CD8-positive, alpha-beta memory T cell (primary cell): ENCODE data around the gene IRF9. TPM values are rescaled to one million over a fixed set of nuclear protein-coding genes. Genes with fewer than 3 reads are reported as not detected.

Experiments
- CTCF ChIA-PET: fragments of 350-600 bp; sonication (Branson Sonifier 250); formaldehyde crosslinking; loops from one replicate; lab custom pipeline; 2021; ENCODE audit warnings: antibody characterized with exemption; lab: Charles Lee
- POLR2A ChIA-PET: fragments of 350-600 bp; sonication (Branson Sonifier 250); formaldehyde crosslinking; loops from one replicate; lab custom pipeline; 2021; ENCODE audit warnings: antibody characterized with exemption; lab: Charles Lee
- DNase-seq, 5 donors: peaks; one replicate each; pipeline versions ENCODE4 v3.0.0 to v3.0.0-alpha.2; 2020 to 2022; ENCODE audit warnings: mixed read lengths in 1 of 5
- H3K27ac ChIP-seq: one replicate; pipeline ENCODE4 v1.7.0; 2013; ENCODE audit warnings: low read depth, mild to moderate bottlenecking, low read length, moderate library complexity
- H3K27me3 ChIP-seq: 2 replicates; pipeline ENCODE4 v1.7.0; 2013; ENCODE audit warnings: low read length, mild to moderate bottlenecking; ENCODE audit not compliant: insufficient read depth, poor library complexity, severe bottlenecking
- H3K36me3 ChIP-seq: 2 replicates; pipeline ENCODE4 v1.7.0; 2013; ENCODE audit warnings: mild to moderate bottlenecking, low read length, moderate library complexity; ENCODE audit not compliant: insufficient read depth
- H3K4me1 ChIP-seq: 2 replicates; pipeline ENCODE4 v1.7.0; 2013; ENCODE audit warnings: mild to moderate bottlenecking, low read length, moderate library complexity; ENCODE audit not compliant: insufficient read depth
- H3K4me3 ChIP-seq: 2 replicates; pipeline ENCODE4 v1.7.0; 2013; ENCODE audit warnings: mild to moderate bottlenecking, low read length
- H3K9me3 ChIP-seq: 2 replicates; pipeline ENCODE4 v1.7.0; 2013; ENCODE audit warnings: mild to moderate bottlenecking, low read length
- H3K27ac Mint-ChIP-seq, 8 donors: one replicate each; pipeline ENCODE4 v1.8.0; 2020 to 2021; ENCODE audit warnings: mixed read lengths in 8 of 8, mild to moderate bottlenecking in 6 of 8, inconsistent platforms in 3 of 8, moderate library complexity in 3 of 8
- H3K27me3 Mint-ChIP-seq, 2 donors: one replicate each; pipeline ENCODE4 v1.8.0; 2020 to 2021; ENCODE audit warnings: mixed read lengths in 2 of 2, mild to moderate bottlenecking in 1 of 2, moderate library complexity in 1 of 2
- H3K36me3 Mint-ChIP-seq, 3 donors: one replicate each; pipeline ENCODE4 v1.8.0; 2020 to 2021; ENCODE audit warnings: mixed read lengths in 3 of 3, inconsistent platforms in 1 of 3, mild to moderate bottlenecking in 1 of 3
- H3K4me1 Mint-ChIP-seq, 3 donors: one replicate each; pipeline ENCODE4 v1.8.0; 2020 to 2021; ENCODE audit warnings: mixed read lengths in 3 of 3, inconsistent platforms in 1 of 3, mild to moderate bottlenecking in 1 of 3
- H3K4me3 Mint-ChIP-seq, 7 donors: one replicate each; pipeline ENCODE4 v1.8.0; 2020 to 2021; ENCODE audit warnings: mixed read lengths in 7 of 7, mild to moderate bottlenecking in 6 of 7, moderate library complexity in 4 of 7, inconsistent platforms in 2 of 7
- H3K9me3 Mint-ChIP-seq, 5 donors: one replicate each; pipeline ENCODE4 v1.8.0; 2020 to 2022; ENCODE audit warnings: mixed read lengths in 5 of 5, mild to moderate bottlenecking in 3 of 5, moderate library complexity in 2 of 5, inconsistent platforms in 1 of 5
- polyA plus RNA-seq: library from polyadenylated mRNA; unstranded; fragments of 300-500 nt; fragmentation: Illumina TruSeq; gene quantifications from one replicate; pipeline ENCODE4 v1.2.3, GENCODE V29; 2021
- total RNA-seq, 2 experiments: library from RNA; stranded (reverse); gene quantifications; one replicate each; pipeline ENCODE4 v1.2.3, GENCODE V29; 2021

The IRF9 gene
- total and polyA plus RNA-seq, 3 experiments from 2014 or later = 62.0 to 91.7 (median 68.6) TPM

- Histone ChIP-seq H3K36me3 (peaks cover 25% of the 10 kb centered on the region), H3K9me3 (no peaks in the 10 kb centered on the region), H3K27me3 (no peaks in the 10 kb centered on the region), H3K4me1 (peaks cover 39% of the 10 kb centered on the region), H3K4me3 (no peak overlapping the region), H3K27ac (no peak overlapping the region)
- H3K9me3 Mint-ChIP-seq = peaks cover 0 to 2% (median 0%) of the 10 kb centered on the region in 5 donors
- no peak for DNase-seq
- H3K27ac Mint-ChIP-seq = peak overlapping the region; percentile 29 to 87 (median 80)
- H3K4me3 Mint-ChIP-seq = peak overlapping the region; percentile 47 to 96 (median 73)
- H3K27me3 Mint-ChIP-seq = no peaks in the 10 kb centered on the region
- ChIA-PET CTCF (interaction anchor here (1.1 to 3.8 kb wide), 4 partner anchors 21 to 78 kb away, joined by 3 to 40 read pairs (median 4); partner anchors contain the start of genes IRF9 and MDP1), POLR2A (interaction anchor here (1.0 to 4.1 kb wide), 3 partner anchors 9 to 23 kb away, joined by 4 to 58 read pairs (median 36); partner anchors contain the start of genes DCAF11, NRL, PSME2 and RNF31)
- H3K36me3 Mint-ChIP-seq = peaks cover 0 to 58% (median 6%) of the 10 kb centered on the region in 3 donors
- peaks cover 53 to 67% (median 63%) of the 10 kb centered on the region in 3 donors for H3K4me1 Mint-ChIP-seq
These were observed 22.4 kb upstream of the IRF9 start for GRCh38 chr14:24138396-24139271.

- Histone ChIP-seq H3K4me1 (peaks cover 45% of the 10 kb centered on the region), H3K9me3 (no peaks in the 10 kb centered on the region), H3K27ac (no peak overlapping the region), H3K36me3 (peaks cover 33% of the 10 kb centered on the region), H3K27me3 (no peaks in the 10 kb centered on the region), H3K4me3 (no peak overlapping the region)
- peak overlapping the region; percentile 22 to 96 (median 70) for H3K4me3 Mint-ChIP-seq
- peaks cover 0 to 65% (median 8%) of the 10 kb centered on the region in 3 donors for H3K36me3 Mint-ChIP-seq
- no peaks in the 10 kb centered on the region for H3K27me3 Mint-ChIP-seq
- peak overlapping the region; percentile 6 to 87 (median 66) for H3K27ac Mint-ChIP-seq
- DNase-seq = no peak
- ChIA-PET CTCF (interaction anchor here (1.1 to 1.3 kb wide), 3 partner anchors 22 to 77 kb away, joined by 3 to 4 read pairs (median 3); partner anchors contain the start of gene MDP1), POLR2A (interaction anchor here (2.6 to 4.1 kb wide), 3 partner anchors 8 to 25 kb away, joined by 32 to 58 read pairs (median 36); partner anchors contain the start of genes DCAF11, NRL, PSME2 and RNF31)
- peaks cover 0 to 2% (median 0%) of the 10 kb centered on the region in 5 donors for H3K9me3 Mint-ChIP-seq
- peaks cover 56 to 73% (median 68%) of the 10 kb centered on the region in 3 donors for H3K4me1 Mint-ChIP-seq
These were observed 21.7 kb upstream of the IRF9 start for GRCh38 chr14:24139272-24139934.

- DNase-seq = peak; percentile 98 to 100 (median 99)
- Mint-ChIP-seq H3K27ac (peak within 1 kb of the TSS; percentile 80 to 98 (median 90)), H3K36me3 (peaks cover 0 to 77% (median 10%) of the 10 kb centered on the region in 3 donors), H3K4me1 (peaks cover 65 to 86% (median 79%) of the 10 kb centered on the region in 3 donors), H3K27me3 (no peaks in the 10 kb centered on the region), H3K4me3 (peak within 1 kb of the TSS; percentile 87 to 98 (median 91)), H3K9me3 (no peaks in the 10 kb centered on the region)
- peak within 1 kb of the TSS; percentile 68 for H3K27ac ChIP-seq
- no peaks in the 10 kb centered on the region for H3K27me3 ChIP-seq
- peaks cover 56% of the 10 kb centered on the region for H3K4me1 ChIP-seq
- no peaks in the 10 kb centered on the region for H3K9me3 ChIP-seq
- CTCF ChIA-PET = interaction anchor here (0.8 to 2.1 kb wide), 11 partner anchors 8 to 130 kb away, joined by 3 to 22 read pairs (median 4); partner anchors contain the start of genes DCAF11, IRF9, NRL and RABGGTA
- H3K4me3 ChIP-seq = peak within 1 kb of the TSS; percentile 85
- POLR2A ChIA-PET = interaction anchor here (0.6 to 2.6 kb wide), 9 partner anchors 14 to 152 kb away, joined by 3 to 32 read pairs (median 5); partner anchors contain the start of genes CHMP4A, DCAF11, DHRS4L2 and IRF9
- H3K36me3 ChIP-seq = peaks cover 40% of the 10 kb centered on the region
These were observed 19.8 kb upstream of the IRF9 start, which contains the start of gene EMC9 for GRCh38 chr14:24141097-24141880. Gene EMC9, minus strand, starts transcription at chr14:24141591. Its CDS starts 287 bp downstream, at chr14:24141304.

- peaks cover 0 to 71% (median 7%) of the 10 kb centered on the region in 3 donors for H3K36me3 Mint-ChIP-seq
- CTCF ChIA-PET = interaction anchor here (1.1 to 1.6 kb wide), 5 partner anchors 10 to 99 kb away, joined by 3 to 7 read pairs (median 6); partner anchors contain the start of genes DCAF11, IRF9, NRL and TINF2
- Histone ChIP-seq H3K27me3 (no peaks in the 10 kb centered on the region), H3K4me1 (peaks cover 46% of the 10 kb centered on the region), H3K9me3 (no peaks in the 10 kb centered on the region), H3K4me3 (no peak overlapping the region), H3K27ac (no peak overlapping the region), H3K36me3 (peaks cover 28% of the 10 kb centered on the region)
- H3K27me3 Mint-ChIP-seq = no peaks in the 10 kb centered on the region
- peaks cover 58 to 75% (median 74%) of the 10 kb centered on the region in 3 donors for H3K4me1 Mint-ChIP-seq
- POLR2A ChIA-PET = no interaction called here
- DNase-seq = no peak
- peak overlapping the region in 6 of 8 donors; percentile 66 to 97 (median 88) for H3K27ac Mint-ChIP-seq
- peak overlapping the region in 4 of 7 donors; percentile 8 to 75 (median 20) for H3K4me3 Mint-ChIP-seq
- H3K9me3 Mint-ChIP-seq = no peaks in the 10 kb centered on the region
These were observed 17.6 kb upstream of the IRF9 start for GRCh38 chr14:24143511-24143910.

GRCh38 chr14:24144451-24144850 lies 16.6 kb upstream of the IRF9 start:
- Histone ChIP-seq H3K27ac (no peak overlapping the region), H3K4me3 (no peak overlapping the region), H3K36me3 (peaks cover 29% of the 10 kb centered on the region), H3K4me1 (peaks cover 51% of the 10 kb centered on the region), H3K27me3 (no peaks in the 10 kb centered on the region), H3K9me3 (no peaks in the 10 kb centered on the region)
- no peaks in the 10 kb centered on the region for H3K27me3 Mint-ChIP-seq
- peaks cover 54 to 76% (median 75%) of the 10 kb centered on the region in 3 donors for H3K4me1 Mint-ChIP-seq
- H3K36me3 Mint-ChIP-seq = peaks cover 0 to 69% (median 4%) of the 10 kb centered on the region in 3 donors
- DNase-seq = no peak
- CTCF ChIA-PET = interaction anchor here (1.1 to 4.5 kb wide), 3 partner anchors 9 to 36 kb away, joined by 3 to 29 read pairs (median 6); partner anchors contain the start of gene PSME1
- POLR2A ChIA-PET = no interaction called here
- H3K9me3 Mint-ChIP-seq = no peaks in the 10 kb centered on the region
- H3K4me3 Mint-ChIP-seq = peak overlapping the region in 6 of 7 donors; percentile 46 to 98 (median 62)
- peak overlapping the region in 6 of 8 donors; percentile 39 to 96 (median 68) for H3K27ac Mint-ChIP-seq

GRCh38 chr14:24145219-24145618 lies 15.8 kb upstream of the IRF9 start:
- CTCF ChIA-PET = interaction anchor here (1.1 to 4.5 kb wide), 5 partner anchors 9 to 36 kb away, joined by 3 to 50 read pairs (median 7); partner anchors contain the start of genes IRF9 and PSME1
- Mint-ChIP-seq H3K9me3 (no peaks in the 10 kb centered on the region), H3K4me3 (peak overlapping the region; percentile 86 to 100 (median 98)), H3K36me3 (peaks cover 0 to 74% (median 4%) of the 10 kb centered on the region in 3 donors), H3K27ac (peak overlapping the region in 7 of 8 donors; percentile 76 to 99 (median 96)), H3K27me3 (no peaks in the 10 kb centered on the region), H3K4me1 (peaks cover 52 to 75% (median 74%) of the 10 kb centered on the region in 3 donors)
- POLR2A ChIA-PET = interaction anchor here (2.2 kb wide), 1 partner anchor 31 kb away, joined by 22 read pairs; the partner anchor contains the start of genes DCAF11 and NRL
- Histone ChIP-seq H3K36me3 (peaks cover 36% of the 10 kb centered on the region), H3K27ac (no peak overlapping the region), H3K4me1 (peaks cover 56% of the 10 kb centered on the region), H3K9me3 (no peaks in the 10 kb centered on the region), H3K27me3 (no peaks in the 10 kb centered on the region), H3K4me3 (peak overlapping the region; percentile 99)
- no peak for DNase-seq
